ENCODE data around the gene TYROBP.

GRCh38 chr19:35862528-35862927 is 45.6 kb downstream of the TYROBP start:
- TF ChIP-seq CTCF (IDR thresholded peaks at IDR 0.05; ENCODE audit: borderline replicate concordance, extremely low read depth, low read length, poor library complexity, severe bottlenecking): no peak
- no peak for TF ChIP-seq EZH2 (IDR thresholded peaks at IDR 0.05; ENCODE audit: borderline replicate concordance, low read depth, low read length, severe bottlenecking)
